IMR-90 (cell line): Measurements from ENCODE around the gene CEBPB. TPM values are rescaled to one million over a fixed set of nuclear protein-coding genes. Genes with fewer than 3 reads are reported as not detected.

Source experiments
- ATAC-seq: fragments of 200-7000 bp; cut with Tn5 transposase; 2 replicates; pipeline ENCODE4 v1.9.1; 2020; ENCODE audit warnings: low read depth, mild to moderate bottlenecking, moderate library complexity
- BruUV-seq: library from RNA; stranded (reverse); fragments of 400-500 nt; replicated peaks from 2 replicates; lab custom pipeline; 2021; lab: Mats Ljungman, UMichigan
- CTCF ChIA-PET: fragments of 300-600 bp; formaldehyde crosslinking; extraction: SDS; loops from one replicate; lab custom pipeline; 2021; ENCODE audit warnings: antibody characterized with exemption; lab: Yijun Ruan, JAX
- POLR2A ChIA-PET: fragments of 300-600 bp; sonication (Branson Sonifier 250); formaldehyde crosslinking; loops from one replicate; lab custom pipeline; 2022; ENCODE audit warnings: antibody characterized with exemption; ENCODE audit not compliant: unreplicated experiment; lab: Charles Lee
- DNase-seq: peaks from one replicate; pipeline ENCODE4 v3.0.0; 2013
- H2AFZ ChIP-seq: replicated peaks from 2 replicates; pipeline ENCODE3; 2013; ENCODE audit warnings: low read length, mild to moderate bottlenecking; ENCODE audit not compliant: poor library complexity
- H2AK5ac ChIP-seq: 2 replicates; pipeline ENCODE4 v1.6.1; 2013; ENCODE audit warnings: low read depth, low read length, inconsistent platforms
- H2AK9ac ChIP-seq: replicated peaks from 2 replicates; pipeline ENCODE3; 2013; ENCODE audit warnings: mild to moderate bottlenecking, low read depth, low read length, moderate library complexity; ENCODE audit not compliant: poor library complexity
- H2BK120ac ChIP-seq: 2 replicates; pipeline ENCODE4 v1.6.1; 2013; ENCODE audit warnings: low read depth, low read length, inconsistent platforms
- H2BK15ac ChIP-seq: 3 replicates; pipeline ENCODE4 v1.6.1; 2013; ENCODE audit warnings: low read depth, low read length, inconsistent platforms
- H2BK20ac ChIP-seq: 2 replicates; pipeline ENCODE4 v1.6.1; 2013; ENCODE audit warnings: low read depth, mild to moderate bottlenecking, inconsistent platforms, low read length, moderate library complexity
- H2BK5ac ChIP-seq: 2 replicates; pipeline ENCODE4 v1.6.1; 2013; ENCODE audit warnings: mild to moderate bottlenecking, low read depth, low read length, inconsistent platforms; ENCODE audit not compliant: poor library complexity, severe bottlenecking
- H3K14ac ChIP-seq: replicated peaks from 2 replicates; pipeline ENCODE4 v1.6.1; 2013; ENCODE audit warnings: low read depth, low read length, inconsistent platforms
- H3K18ac ChIP-seq: 2 replicates; pipeline ENCODE4 v1.6.1; 2013; ENCODE audit warnings: low read depth, low read length, control low read depth
- H3K23ac ChIP-seq: 2 replicates; pipeline ENCODE4 v1.6.1; 2013; ENCODE audit warnings: low read depth, low read length, inconsistent platforms
- H3K27ac ChIP-seq: 2 replicates; pipeline ENCODE4 v1.5.1; 2013; ENCODE audit warnings: mild to moderate bottlenecking, control low read depth, low read length; ENCODE audit not compliant: insufficient read depth
- H3K27me3 ChIP-seq: 2 replicates; pipeline ENCODE4 v1.6.1; 2013; ENCODE audit warnings: low read length; ENCODE audit not compliant: control insufficient read depth, insufficient read depth
- H3K36me3 ChIP-seq: 2 replicates; pipeline ENCODE4 v1.6.1; 2013; ENCODE audit warnings: low read length, mixed read lengths; ENCODE audit not compliant: control insufficient read depth, insufficient read depth
- H3K4ac ChIP-seq: 2 replicates; pipeline ENCODE4 v1.6.1; 2013; ENCODE audit warnings: low read depth, low read length, inconsistent platforms
- H3K4me1 ChIP-seq: 2 replicates; pipeline ENCODE4 v1.6.1; 2013; ENCODE audit warnings: low read length, mixed read lengths; ENCODE audit not compliant: control insufficient read depth, insufficient read depth
- H3K4me2 ChIP-seq: 2 replicates; pipeline ENCODE4 v1.6.1; 2013; ENCODE audit warnings: low read depth, mild to moderate bottlenecking, control low read depth, low read length, moderate library complexity
- H3K4me3 ChIP-seq: 2 replicates; pipeline ENCODE4 v1.5.1; 2013; ENCODE audit warnings: low read depth, mild to moderate bottlenecking, control low read depth, low read length, moderate library complexity; ENCODE audit not compliant: insufficient read depth
- H3K56ac ChIP-seq: 2 replicates; pipeline ENCODE4 v1.6.1; 2013; ENCODE audit warnings: low read length, inconsistent platforms; ENCODE audit not compliant: insufficient read depth; ENCODE audit errors: extremely low read depth
- H3K79me1 ChIP-seq, 2 experiments: 2 replicates each; pipeline ENCODE4 v1.6.1; 2013; ENCODE audit warnings: low read length in 2 of 2, inconsistent platforms in 1 of 2, low read depth in 1 of 2
- H3K9ac ChIP-seq: 2 replicates; pipeline ENCODE4 v1.6.1; 2013; ENCODE audit warnings: low read depth, low read length, control low read depth
- H3K9me1 ChIP-seq: 2 replicates; pipeline ENCODE4 v1.6.1; 2013; ENCODE audit warnings: low read length, inconsistent platforms; ENCODE audit not compliant: insufficient read depth
- H3K9me3 ChIP-seq: 2 replicates; pipeline ENCODE4 v1.6.1; 2013; ENCODE audit warnings: low read length; ENCODE audit not compliant: control insufficient read depth, insufficient read depth
- H4K20me1 ChIP-seq: 2 replicates; pipeline ENCODE4 v1.6.1; 2013; ENCODE audit warnings: low read length, inconsistent platforms; ENCODE audit not compliant: insufficient read depth
- H4K5ac ChIP-seq: 2 replicates; pipeline ENCODE4 v1.6.1; 2013; ENCODE audit warnings: mild to moderate bottlenecking, low read depth, low read length, control low read depth
- H4K8ac ChIP-seq, 2 experiments: 2 replicates each; pipeline ENCODE4 v1.6.1; 2013; ENCODE audit warnings: low read depth in 2 of 2, low read length in 2 of 2, control low read depth in 1 of 2, inconsistent platforms in 1 of 2
- H4K91ac ChIP-seq: 2 replicates; pipeline ENCODE4 v1.6.1; 2013; ENCODE audit warnings: low read depth, low read length, inconsistent platforms; ENCODE audit not compliant: insufficient read depth
- CTCF ChIP-seq: conservative IDR thresholded peaks from 2 replicates; pipeline ENCODE4 v1.5.1; 2012; ENCODE audit warnings: mild to moderate bottlenecking, low read depth, low read length, improper control_type of control experiment
- MAFK ChIP-seq: IDR thresholded peaks from 2 replicates; pipeline ENCODE4 v1.6.1; 2012; ENCODE audit warnings: low read depth, low read length, improper control_type of control experiment
- MAZ ChIP-seq: IDR thresholded peaks from 2 replicates; pipeline ENCODE4 v1.6.1; 2012; ENCODE audit warnings: low read depth, mild to moderate bottlenecking, low read length, improper control_type of control experiment, moderate library complexity, borderline replicate concordance
- MXI1 ChIP-seq: IDR thresholded peaks from 2 replicates; pipeline ENCODE4 v1.6.1; 2012; ENCODE audit warnings: low read depth, mild to moderate bottlenecking, low read length, moderate library complexity, borderline replicate concordance
- NFE2L2 ChIP-seq: fragments of 150-350 bp; IDR thresholded peaks from 2 replicates; pipeline ENCODE4 v1.6.1; 2016; ENCODE audit warnings: low read depth, mild to moderate bottlenecking, low read length
- POLR2A ChIP-seq: IDR thresholded peaks from 2 replicates; pipeline ENCODE4 v1.6.1; 2012; ENCODE audit warnings: mild to moderate bottlenecking, low read depth, low read length
- RAD21 ChIP-seq: IDR thresholded peaks from 2 replicates; pipeline ENCODE4 v1.6.1; 2012; ENCODE audit warnings: low read length, improper control_type of control experiment
- RCOR1 ChIP-seq: IDR thresholded peaks from 2 replicates; pipeline ENCODE4 v1.6.1; 2012; ENCODE audit warnings: mild to moderate bottlenecking, low read length, improper control_type of control experiment; ENCODE audit not compliant: insufficient replicate concordance
- SMC3 ChIP-seq: fragments of 150-350 bp; IDR thresholded peaks from 2 replicates; pipeline ENCODE4 v1.6.1; 2016; ENCODE audit warnings: low read depth, mild to moderate bottlenecking, antibody characterized with exemption, low read length, moderate library complexity
- WGBS, 2 experiments: methylation state at CpG; one replicate each; pipeline versions ENCODE4 v1.1.5 to v1.1.7; 2013; ENCODE audit warnings: missing lambda C conversion rate in 2 of 2; ENCODE audit not compliant: insufficient read length in 1 of 2; ENCODE audit errors: extremely low coverage in 2 of 2; 5-methylcytosine and 5-hydroxymethylcytosine counted together
- dilution Hi-C: fragments of 300-500 bp; cut with HindIII; formaldehyde crosslinking; loops from one replicate; pipeline ENCODE4 v1.14.3; 2018; ENCODE audit warnings: low sequenced_read_pairs; ENCODE audit not compliant: unreplicated experiment
- in situ Hi-C: fragments of 300-500 bp; cut with MboI; formaldehyde crosslinking; loops from 3 replicates; pipeline ENCODE4 v1.14.3; 2019; ENCODE audit warnings: low sequenced_read_pairs, inconsistent platforms, mixed read lengths
- intact Hi-C: fragments of 100-400 bp; cut with micrococcal nuclease; formaldehyde crosslinking; loops from 2 replicates; pipeline ENCODE4 v1.10.0; 2022
- polyA plus RNA-seq, 3 experiments: library from polyadenylated mRNA; depleted of rRNA; stranded (reverse); fragments of >200 nt; gene quantifications; 2 replicates each; pipeline ENCODE4 v1.2.3, GENCODE V29; 2012; ENCODE audit warnings: low replicate concordance in 1 of 3
- total RNA-seq: library from RNA; depleted of rRNA; stranded (reverse); fragments of >200 nt; gene quantifications from 2 replicates; pipeline ENCODE4 v1.2.3, GENCODE V29; 2012

The CEBPB gene
- total and polyA plus RNA-seq, 2 of the 4 experiments (the other 2 are of a cell fraction) = 3.4 to 17.4 TPM

GRCh38 chr20:50226093-50226974, 35.7 kb downstream of the CEBPB start (continued):
- TF ChIP-seq RAD21 (no peak), NFE2L2 (no peak), MAZ (peak; percentile 40; the same call in 1 of the 2 replicates)

DNA sequence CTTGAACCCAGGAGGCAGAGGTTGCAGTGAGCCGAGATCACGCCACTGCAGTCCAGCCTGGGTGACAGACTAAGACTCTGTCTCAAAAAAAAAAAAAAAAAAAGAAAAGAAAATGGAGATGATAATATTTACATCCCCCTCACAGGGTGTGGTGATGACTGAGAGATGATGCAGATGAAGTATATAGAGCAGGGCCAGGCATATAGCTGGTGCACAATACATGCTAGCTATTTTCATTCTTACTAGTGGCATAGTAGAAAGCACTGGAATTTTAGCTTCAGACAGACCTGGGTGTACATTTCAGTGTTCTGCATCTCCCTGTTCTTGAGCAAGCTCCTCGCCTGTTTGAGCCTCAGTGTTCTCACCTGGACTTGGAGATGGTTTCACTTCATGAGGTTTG, 36.9 kb downstream of the CEBPB start:
- Histone ChIP-seq H3K9me1 (peaks cover 25% of the 10 kb centered on the region), H4K8ac (peak overlapping the region; percentile 18 to 35; a peak in 2 of 4 replicates), H2AK5ac (peak overlapping the region; percentile 95), H3K23ac (peak overlapping the region; percentile 52; the same call in 1 of the 2 replicates), H3K79me1 (peaks cover 0 to 6% of the 10 kb centered on the region in 2 experiments; a peak in 2 of 4 replicates), H3K4me3 (no peak overlapping the region), H4K5ac (no peak overlapping the region), H3K36me3 (no peaks in the 10 kb centered on the region), H2AK9ac (peak overlapping the region; percentile 44), H3K9ac (no peak overlapping the region), H2AFZ (peak overlapping the region; percentile 67), H2BK5ac (peak overlapping the region; percentile 19), H3K14ac (peak overlapping the region; percentile 91), H3K4me2 (no peak overlapping the region), H3K56ac (no peak overlapping the region), H4K20me1 (no peaks in the 10 kb centered on the region), H2BK15ac (peak overlapping the region; percentile 97; the same call in 1 of the 3 replicates), H3K4ac (peak overlapping the region; percentile 90), H2BK20ac (peak overlapping the region; percentile 86), H3K9me3 (peaks cover 2% of the 10 kb centered on the region; the same call in 1 of the 2 replicates), H4K91ac (peak overlapping the region; percentile 70), H3K27ac (no peak overlapping the region), H3K4me1 (peaks cover 23% of the 10 kb centered on the region), H3K27me3 (no peaks in the 10 kb centered on the region), H3K18ac (peak overlapping the region; percentile 42), H2BK120ac (peak overlapping the region; percentile 94)
- ChIA-PET POLR2A (no interaction called here), CTCF (interaction anchor here (0.7 to 1.3 kb wide), 2 partner anchors 11 to 29 kb away, joined by 3 to 5 read pairs; no protein-coding TSS in a partner anchor)
- WGBS, 2 experiments = no CpG with 5 or more reads among the region's 3 CpGs
- BruUV-seq = no TSS peak
- TF ChIP-seq MXI1 (no peak), RCOR1 (no peak), NFE2L2 (no peak), CTCF (no peak), SMC3 (no peak), MAFK (no peak), POLR2A (no peak)
- ATAC-seq (no peak), DNase-seq (peak; percentile 56)
- dilution Hi-C loops (no loop called here), in situ Hi-C loops (no loop called here), intact Hi-C loops (no loop called here)
